ENCODE data around the gene MROH7.

The MROH7 gene

GRCh38 chr1:54604572-54605370 is 36.8 kb upstream of the MROH7 start:
- DNase-seq (ENCODE audit: extremely low read depth, low read depth), result no peak
- no peak for TF ChIP-seq CTCF (IDR thresholded peaks at IDR 0.05; ENCODE audit: low read depth, low read length, missing control alignments)
- H3K4me3 ChIP-seq (replicated peaks; ENCODE audit: low read depth, low read length), result no peak overlapping the region

- H3K4me3 ChIP-seq (replicated peaks; ENCODE audit: low read depth, low read length), result no peak overlapping the region
- no peak for DNase-seq (ENCODE audit: extremely low read depth, low read depth)
- no peak for TF ChIP-seq CTCF (IDR thresholded peaks at IDR 0.05; ENCODE audit: low read depth, low read length, missing control alignments)
These were observed 35.2 kb upstream of the MROH7 start for GRCh38 chr1:54606096-54606989.

GRCh38 chr1:54606990-54607325 is 34.6 kb upstream of the MROH7 start:
- no peak for TF ChIP-seq CTCF (IDR thresholded peaks at IDR 0.05; ENCODE audit: low read depth, low read length, missing control alignments)
- H3K4me3 ChIP-seq (replicated peaks; ENCODE audit: low read depth, low read length), result no peak overlapping the region
- no peak for DNase-seq (ENCODE audit: extremely low read depth, low read depth)

DNA sequence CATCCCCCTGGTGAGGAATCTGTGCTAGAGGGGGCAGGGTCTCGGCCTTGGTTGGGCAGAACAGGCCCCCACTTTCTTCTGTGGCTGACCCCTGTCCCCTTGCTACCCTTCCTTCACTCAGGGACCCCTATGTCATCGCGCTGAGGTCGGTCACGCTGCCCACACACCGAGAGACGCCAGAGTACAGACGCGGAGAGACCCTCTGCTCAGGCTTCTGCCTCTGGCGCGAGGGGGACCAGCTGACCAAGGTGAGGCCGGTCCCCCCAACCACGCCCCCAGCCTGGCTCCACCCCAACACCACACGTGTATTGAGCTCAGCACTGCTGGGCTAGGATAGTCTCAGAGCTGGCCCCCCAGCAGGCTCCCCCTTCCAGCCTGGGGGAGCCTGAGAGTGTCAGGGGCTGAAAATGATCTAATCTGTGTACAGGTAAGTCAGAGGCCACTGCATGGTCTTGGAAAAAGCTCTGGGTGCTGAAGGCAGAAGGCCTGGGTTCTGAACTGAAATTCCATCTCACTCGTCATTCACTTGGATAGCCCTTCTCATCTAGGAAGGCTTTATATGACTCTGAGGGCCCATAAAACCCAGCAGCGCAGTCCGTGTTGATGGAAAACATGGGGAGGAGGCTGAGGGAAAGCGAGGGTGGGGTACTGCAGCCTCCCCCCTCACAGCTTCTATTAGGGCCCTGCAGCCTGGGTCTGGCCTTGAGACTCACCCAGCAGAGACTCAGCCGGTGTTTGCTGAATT is 33.6 kb upstream of the MROH7 start:
- H3K4me3 ChIP-seq (replicated peaks; ENCODE audit: low read depth, low read length), result no peak overlapping the region
- DNase-seq (ENCODE audit: extremely low read depth, low read depth), result no peak
- no peak for TF ChIP-seq CTCF (IDR thresholded peaks at IDR 0.05; ENCODE audit: low read depth, low read length, missing control alignments)

DNA sequence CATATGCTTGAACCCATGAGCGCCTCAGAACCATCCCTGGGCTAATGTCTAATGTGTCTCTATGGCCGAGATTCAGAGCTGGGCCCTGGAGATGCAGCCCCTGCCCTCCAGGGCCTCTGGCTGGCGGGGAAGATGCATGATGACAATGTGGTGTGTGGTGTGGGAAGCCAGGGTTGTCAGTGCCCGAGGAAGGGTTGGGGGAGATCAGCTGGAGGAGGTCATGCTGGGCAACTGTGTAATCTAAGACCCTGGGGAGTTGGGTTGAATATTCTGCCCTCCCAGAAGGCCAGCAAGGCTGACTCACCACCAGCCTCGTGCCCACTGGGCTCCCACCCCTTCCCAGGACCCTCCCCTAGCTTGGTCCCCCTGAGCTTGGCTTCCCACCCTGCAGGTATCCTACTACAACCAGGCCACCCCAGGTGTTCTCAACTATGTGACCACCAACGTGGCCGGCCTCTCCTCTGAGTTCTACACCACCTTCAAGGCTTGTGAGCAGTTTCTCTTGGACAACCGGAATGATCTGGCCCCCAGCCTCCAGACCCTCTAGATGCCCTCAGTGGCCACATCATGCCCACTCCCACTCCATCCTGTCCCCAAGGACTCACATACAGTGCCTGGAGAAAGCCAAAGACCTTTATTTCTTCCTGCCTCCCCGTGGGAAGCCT is 32.9 kb upstream of the MROH7 start:
- no peak overlapping the region for H3K4me3 ChIP-seq (replicated peaks; ENCODE audit: low read depth, low read length)
- no peak for DNase-seq (ENCODE audit: extremely low read depth, low read depth)
- no peak for TF ChIP-seq CTCF (IDR thresholded peaks at IDR 0.05; ENCODE audit: low read depth, low read length, missing control alignments)

DNA sequence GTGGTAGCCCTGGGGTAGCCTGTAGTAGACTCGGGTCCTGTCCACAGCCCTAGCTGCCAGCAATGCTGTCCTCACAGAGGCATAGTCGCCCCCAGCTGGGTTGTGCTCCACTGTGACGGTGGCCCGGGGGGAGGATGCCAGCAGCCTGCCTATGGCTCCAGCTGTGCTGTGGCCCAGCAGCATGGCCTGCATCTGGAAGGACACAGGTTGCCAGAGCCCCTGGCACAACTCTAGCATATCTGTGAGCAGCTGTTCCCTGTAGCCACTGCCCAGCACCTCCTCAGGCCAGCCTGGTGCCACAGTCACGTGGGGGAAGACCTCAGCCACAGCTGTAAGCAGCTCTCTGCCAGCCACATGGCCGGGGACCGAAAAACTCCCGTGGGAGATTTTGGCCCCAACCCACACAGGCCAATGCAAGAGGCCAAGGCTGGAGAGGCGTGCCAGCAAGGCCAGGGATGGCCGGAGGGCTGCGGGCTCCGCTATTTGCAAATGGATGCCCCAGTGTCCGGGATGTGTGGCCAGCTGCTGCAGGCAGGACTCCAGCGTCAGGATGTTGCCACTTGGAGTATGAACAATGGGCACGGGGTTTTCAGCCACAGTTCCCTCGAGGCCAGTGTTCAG is 32.2 kb upstream of the MROH7 start:
- no peak for TF ChIP-seq CTCF (IDR thresholded peaks at IDR 0.05; ENCODE audit: low read depth, low read length, missing control alignments)
- H3K4me3 ChIP-seq (replicated peaks; ENCODE audit: low read depth, low read length), result no peak overlapping the region
- DNase-seq (ENCODE audit: extremely low read depth, low read depth), result no peak

Measured in HFF-Myc (cell line).